Activated CD8-positive, alpha-beta memory T cell treated with anti-CD3 and anti-CD28 coated beads, Interleukin-2, amount 50 U/mL, for 1 hour (primary cell): ENCODE data around the gene C11orf52.

Experiments used
- DNase-seq: peaks from one replicate; pipeline ENCODE4 v3.0.0-alpha.2; 2020; ENCODE audit errors: extremely low read depth

Gene C11orf52

GRCh38 chr11:111976119-111976766 is 57.5 kb downstream of the C11orf52 start:
- DNase-seq: no peak
